G401.6 (cell line): ENCODE data around the gene KRT23.

Experiments
- FAIRE-seq: peaks from 2 replicates; lab custom pipeline; 2012; peaks lifted over from hg19 to GRCh38; lab: Jason Lieb, UNC

KRT23 gene

DNA sequence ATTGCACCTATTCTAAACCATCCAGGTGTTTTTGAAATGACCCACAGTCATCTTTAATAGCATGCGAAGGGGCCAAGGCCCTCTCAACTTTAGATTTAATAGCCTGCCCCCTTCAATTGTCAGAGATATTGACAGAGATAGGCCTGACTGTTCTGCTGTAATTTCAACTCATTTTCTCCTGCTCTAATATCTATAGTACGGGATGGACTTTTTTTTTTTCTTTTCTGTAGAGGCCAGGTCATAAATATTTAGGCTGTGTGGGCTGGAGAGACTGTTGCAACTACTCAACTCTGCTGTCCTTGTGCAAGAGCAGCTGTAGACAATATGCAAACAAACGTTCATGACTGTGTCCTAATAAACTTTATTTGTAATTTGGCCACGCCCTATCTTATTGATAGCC, 27.7 kb downstream of the KRT23 start:
- no peak for FAIRE-seq

DNA sequence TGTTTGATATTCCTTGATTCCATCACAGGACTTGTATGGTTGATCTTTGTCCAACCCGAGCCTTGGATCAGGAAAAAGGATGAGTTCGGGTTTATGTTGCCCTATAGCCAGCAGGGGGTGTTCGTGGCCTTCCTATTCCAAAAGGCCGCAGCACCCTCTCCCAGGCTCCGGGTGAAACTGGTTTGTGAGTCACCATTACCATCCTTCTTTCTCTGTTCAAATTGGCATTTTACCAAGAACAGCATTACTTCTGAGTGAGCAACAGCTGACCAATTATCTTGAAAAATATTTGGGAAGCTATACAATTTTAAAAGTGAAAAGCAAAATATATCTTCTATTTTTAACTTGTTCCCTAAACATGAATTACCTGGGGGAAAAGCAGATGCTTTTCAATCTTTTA, 28.1 kb downstream of the KRT23 start:
- peak; percentile 93 for FAIRE-seq

DNA sequence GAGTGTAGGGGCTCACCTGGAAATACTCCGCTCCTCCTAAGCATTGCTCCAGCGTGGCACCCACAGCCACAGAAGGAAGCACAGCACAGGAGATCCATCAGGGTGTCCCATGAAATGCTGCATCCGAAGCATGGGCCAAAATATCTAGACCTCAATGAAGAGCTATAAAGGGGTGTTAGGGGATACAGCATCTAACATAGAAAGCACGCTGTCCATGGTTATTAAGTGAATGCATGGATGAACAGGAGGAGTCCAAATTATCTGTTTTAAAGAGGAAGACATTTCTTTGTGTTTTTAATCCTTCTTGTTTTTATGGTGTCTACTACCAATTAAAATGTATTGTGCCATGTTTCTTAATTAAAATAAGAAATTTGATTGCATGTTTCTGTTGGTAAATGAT, 30.8 kb downstream of the KRT23 start:
- no peak for FAIRE-seq

DNA sequence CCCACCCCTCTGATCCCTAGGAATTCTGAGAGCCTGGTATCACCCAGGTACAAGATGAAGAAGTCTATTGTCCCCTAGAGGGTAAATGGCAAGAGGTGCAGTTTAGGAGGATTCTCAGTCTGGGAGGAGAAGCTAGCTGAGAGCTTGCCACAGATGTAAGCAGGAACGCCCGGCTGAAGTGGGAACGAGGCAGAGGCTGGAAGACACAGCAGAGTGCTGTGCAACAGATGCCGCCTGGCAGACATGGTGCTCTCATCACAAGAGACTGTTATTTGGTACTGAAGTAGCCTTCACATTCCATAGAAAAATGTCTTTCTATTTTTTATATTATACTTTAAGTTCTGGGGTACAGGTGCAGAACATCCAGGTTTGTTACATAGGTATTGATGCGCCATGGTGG, 32.1 kb downstream of the KRT23 start:
- no peak for FAIRE-seq

DNA sequence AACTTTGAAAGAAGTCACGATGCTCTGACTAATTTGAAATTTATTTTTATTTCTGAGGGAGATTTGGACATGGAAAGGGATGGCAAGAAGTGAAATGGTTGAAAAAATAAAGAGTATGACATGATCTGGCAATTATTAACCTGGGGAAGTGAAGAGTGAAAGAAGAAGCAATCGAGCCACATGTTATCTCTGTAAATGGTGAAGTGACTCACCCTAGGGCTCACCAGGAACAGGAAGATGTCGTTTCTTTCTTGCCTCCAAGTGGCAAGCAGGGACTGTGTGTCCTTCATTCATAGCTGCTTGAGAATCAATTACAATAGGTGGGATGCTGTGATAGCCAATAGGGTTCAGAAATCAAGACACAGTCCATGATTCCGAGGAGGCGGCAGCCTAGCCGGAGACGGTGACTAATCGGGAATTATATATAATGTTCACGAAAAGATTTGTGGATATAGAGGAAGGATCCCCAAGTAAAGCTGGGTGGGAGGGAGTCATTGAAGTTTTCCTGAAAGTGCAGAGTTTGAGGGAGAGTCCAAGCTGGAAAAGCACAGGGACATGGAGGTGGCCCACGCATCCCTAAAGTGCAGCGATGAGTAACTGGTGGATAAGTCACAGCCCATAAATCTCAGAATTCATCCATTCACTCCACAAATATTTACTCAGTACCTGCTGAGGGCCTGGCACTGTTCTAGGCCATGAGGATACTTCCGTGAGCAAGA, 34.2 kb downstream of the KRT23 start:
- FAIRE-seq = no peak

DNA sequence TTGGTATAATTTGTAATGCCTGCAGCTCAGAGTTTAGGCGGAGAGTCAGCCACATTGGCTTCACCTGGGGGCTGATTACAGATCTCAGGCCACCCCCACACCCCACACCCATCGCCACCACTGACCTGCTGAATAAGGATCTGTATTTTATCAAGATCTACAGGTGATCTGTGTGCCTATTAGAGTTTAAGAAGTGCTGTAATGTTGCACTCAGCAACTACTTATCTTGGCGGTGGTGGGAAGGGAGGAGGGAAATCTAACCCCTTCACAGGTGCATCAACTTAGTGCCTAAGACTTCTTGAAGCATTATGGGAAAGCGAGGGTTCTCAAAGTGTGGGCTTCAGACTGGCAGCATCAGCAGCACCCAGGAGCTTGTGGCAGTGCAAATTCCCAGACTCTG, 34.9 kb downstream of the KRT23 start:
- no peak for FAIRE-seq

DNA sequence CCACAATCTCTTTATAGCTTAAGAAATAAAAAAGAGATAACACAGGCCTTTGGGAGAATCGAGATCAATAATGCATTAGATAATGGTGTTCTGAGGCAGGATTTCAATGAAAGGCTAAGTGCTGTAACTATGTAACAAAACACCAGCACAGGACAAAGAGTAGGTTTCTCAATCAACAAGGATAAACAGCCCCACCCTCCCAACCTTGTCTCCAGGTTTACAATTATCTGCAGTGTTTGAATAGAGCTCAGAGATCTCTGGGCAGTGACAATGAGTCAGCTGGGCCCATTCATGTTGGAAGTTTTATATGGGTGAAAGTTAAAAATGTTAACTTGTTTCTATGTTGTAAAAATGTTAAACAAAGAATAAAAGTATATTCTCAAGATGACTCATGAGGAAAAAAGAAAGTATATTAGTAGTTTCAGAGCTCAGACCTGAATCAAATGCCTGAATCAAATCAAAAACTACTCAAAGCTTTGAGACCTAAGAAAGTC, 35.4 kb downstream of the KRT23 start:
- no peak for FAIRE-seq

DNA sequence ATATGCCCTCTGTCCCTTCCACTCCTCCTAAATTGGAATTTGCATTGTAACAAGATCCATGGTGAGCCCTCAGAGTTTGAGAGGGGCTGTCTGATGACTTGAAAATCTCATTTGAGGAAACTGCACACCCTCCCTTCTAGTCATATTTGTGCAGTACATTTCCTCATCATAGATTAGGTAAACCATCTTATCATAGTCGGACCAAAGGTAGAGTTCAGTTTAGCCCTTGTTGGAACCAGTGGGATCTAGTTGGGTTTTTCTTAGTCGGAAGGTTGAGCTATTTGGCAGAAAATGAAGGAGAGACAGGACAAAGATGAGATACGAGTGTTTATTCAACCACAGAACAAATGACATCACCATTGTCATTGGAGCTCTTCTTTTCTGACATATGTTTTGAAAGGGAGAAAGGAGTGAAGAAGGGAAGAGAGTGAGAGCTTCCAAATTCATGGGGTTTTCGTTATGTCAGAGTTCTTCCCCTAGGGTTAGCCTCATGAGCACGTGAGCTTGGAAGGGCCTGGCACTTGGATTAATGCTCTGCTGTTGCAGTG, 36.6 kb downstream of the KRT23 start:
- FAIRE-seq = no peak

DNA sequence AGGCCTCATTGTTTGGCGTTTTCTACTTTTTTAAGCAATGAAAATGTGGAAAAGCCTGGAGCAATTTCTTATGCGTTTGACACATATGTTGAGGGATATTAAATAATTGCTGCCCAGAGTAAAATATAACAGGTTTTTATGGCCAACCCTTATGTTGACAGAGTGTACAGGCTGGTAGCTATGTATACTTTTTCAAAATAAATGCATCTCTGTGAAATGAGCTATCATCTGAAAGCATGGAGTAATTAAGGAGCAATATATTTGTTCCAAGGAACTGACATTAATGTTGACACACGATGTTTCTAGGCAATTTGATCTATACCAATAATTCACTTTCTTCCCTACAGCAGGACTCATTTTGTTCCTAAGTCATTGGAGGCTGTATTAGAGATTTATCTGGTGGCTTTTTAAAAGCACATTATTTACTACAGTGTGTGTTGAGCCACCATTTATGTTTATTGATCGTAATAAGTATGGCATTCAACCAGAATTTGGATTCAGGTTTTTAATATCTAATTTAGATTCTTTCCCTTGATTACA, 40.5 kb downstream of the KRT23 start:
- FAIRE-seq = no peak

DNA sequence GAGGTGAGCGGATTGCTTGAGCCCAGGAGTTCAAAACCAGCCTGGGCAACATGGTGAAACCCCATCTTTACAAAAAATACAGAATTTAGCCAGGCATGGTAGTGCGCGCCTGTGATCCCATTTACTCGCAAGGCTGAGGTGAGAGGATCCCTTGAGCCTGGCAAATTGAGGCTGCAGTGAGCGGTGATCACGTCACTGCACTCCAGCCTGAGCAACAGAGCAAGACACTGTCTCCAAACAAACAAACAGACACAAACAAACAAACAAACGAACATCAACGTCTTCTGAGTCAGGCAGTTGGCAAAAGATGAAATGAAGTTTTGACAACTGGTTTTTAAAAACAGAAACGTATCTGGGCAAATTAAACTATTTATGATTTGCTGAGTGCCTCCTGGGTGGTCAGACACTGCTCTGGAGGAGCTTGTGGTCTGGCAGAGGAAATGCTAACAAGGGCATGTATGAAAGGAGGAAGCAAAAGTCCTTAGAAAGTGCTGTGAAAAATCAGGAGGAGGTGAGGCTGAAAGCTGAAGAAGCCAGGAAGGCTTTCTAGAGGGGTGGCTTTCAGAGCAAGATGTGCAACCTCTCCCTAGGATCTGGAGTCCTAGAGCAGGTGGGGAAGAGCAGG, 42.2 kb downstream of the KRT23 start:
- no peak for FAIRE-seq

DNA sequence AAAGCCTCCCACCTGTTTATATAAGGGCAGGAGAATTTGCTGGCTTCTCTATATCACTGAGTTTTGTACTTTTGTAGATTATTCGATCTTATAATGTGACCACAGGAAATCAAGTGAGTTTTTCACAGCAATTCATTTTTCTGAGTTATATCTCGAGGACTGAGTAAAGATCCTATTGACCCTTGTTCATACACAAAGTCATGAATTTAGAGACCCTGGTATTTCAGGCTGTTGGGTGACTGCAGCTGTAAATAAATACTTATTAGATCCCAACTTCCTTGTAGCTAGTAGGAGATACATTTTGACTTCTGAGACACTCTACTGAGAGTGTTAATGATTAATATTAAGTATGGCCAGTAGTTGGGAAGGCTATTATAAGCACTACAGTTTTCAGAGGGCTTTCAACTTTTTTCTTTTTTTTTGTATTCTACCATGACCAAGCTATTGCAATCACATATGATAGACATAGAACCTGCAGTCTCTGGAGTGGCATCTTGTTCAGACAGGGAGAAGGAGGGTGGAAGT, 49.2 kb downstream of the KRT23 start:
- no peak for FAIRE-seq

DNA sequence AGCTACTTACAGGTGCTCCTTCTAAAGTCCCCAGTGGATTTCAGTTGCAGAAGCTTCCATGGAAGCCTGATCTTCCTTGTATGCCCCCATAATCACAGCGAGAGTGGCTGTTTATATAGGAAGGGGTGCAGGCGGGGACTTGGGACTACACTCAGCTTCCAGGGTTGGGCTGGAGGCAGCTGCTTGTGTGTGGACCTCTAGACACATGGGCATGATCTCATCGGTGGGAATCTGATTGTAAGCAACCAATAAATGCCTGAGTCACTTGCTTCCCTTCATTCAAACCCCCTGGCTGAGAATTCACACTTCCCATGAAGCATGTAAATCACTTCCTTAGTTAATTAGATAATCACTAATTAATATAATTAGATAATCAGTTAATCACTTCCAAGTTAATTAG, 51.4 kb downstream of the KRT23 start:
- no peak for FAIRE-seq

DNA sequence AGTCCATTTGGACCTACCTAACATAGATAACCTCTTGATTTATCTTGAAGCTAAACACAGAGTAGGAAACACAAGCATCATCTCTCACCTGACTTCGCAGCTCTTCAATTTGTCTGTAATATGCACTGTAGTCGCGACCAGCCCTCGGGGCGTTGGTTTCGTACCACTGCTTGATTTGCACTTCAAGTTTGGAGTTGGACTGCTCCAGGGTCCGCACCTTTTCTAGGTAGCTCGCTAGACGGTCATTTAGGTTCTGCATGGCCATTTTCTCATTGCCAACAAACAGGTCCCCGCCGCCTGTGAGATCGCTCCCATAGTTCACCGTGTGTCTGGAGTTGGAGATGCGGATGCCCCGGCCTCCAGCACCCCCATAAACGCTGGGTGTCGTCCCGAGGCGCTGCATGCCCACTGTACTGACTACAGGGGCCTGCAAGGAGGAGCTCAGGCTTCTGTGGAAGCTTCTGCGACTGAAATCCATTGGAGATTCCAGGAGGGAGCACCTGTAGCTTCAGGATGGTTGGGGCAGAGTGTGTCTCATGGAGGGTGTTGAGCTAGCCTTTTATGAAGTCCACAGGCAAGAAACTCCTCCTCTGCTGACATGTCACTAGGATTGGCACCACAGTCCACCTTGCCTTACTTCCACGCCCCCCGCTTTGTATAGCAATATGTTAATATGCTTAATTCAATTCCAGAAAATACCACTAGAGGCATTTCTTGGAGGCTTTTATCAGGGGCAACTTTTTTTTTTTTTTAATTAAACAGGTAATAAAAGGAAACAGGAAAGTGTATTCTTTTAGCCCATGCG, 52.5 kb downstream of the KRT23 start, which contains the start of gene KRT20:
TSS of gene KRT20 (minus strand) at position 535 of the 805 bp plus-strand sequence. CDS start at position 478, 57 bp downstream.
- FAIRE-seq = no peak

DNA sequence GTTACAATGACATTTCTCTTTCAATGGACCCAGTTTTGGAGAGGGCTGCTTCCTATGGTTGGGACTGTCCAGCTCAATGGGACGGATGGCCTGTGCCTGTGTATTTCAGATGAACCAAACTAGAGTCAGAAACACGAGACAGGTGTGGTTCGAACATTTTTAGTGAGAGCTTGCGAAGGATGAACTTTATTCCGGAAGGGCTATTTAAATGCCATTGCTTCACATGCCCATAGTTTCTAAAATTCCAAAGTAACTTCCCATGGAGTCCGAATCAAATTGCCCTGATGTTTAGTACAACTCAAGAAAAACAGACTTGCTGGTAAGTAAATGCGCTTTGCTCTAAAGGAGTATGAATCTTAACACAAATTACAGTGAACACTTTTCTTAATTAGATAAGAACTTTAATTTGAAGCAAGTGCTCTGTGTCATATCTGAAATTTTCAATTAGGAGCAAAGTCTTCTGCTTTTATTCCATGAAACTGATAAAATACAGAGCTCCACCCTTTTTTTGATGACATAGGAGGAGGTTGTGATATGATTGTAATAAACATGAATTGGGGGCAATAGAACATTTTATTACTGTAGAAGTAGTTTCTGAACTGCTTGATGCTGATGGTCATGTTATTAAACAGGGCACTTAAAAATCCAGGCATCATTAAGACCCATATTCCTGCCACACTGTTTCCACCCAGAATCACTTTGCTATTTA, 53.7 kb downstream of the KRT23 start:
- no peak for FAIRE-seq

DNA sequence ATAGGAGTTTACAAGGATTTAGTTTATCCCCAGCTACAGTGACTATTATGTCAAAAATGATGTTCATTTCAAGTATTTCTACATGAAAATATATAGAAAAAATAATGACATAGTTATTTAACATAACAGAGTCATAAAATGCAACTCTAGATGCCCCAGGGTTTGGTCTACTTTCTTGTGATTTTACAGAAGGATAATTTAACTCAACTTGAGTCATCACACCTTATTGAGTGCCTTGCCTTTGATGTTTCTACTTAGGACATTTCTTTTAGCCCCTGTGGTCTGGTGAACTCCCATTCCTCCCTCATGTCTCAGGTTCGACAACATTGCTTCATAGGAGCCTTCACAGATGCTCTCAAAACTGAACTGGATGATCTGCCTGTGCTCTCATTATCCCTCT, 54.4 kb downstream of the KRT23 start:
- FAIRE-seq = no peak

DNA sequence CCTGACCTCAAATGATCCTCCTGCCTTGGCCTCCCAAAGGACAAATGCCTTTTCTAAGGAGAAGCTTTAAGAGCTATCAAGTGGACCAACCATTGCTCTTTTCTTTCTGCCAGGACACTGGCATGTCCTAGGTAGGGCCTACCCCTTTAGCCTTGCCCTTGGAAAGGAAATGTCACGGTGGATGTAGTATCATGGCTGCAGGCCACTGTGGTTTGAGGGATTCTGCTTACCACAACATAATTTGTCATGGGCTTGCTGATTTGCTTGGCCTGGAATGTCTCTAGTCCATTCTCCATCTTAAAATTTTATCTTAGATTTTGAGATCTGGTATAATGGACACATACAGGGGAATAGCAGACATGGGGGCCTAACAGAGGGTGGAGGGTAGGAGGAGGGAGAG, 58.4 kb downstream of the KRT23 start:
- no peak for FAIRE-seq

DNA sequence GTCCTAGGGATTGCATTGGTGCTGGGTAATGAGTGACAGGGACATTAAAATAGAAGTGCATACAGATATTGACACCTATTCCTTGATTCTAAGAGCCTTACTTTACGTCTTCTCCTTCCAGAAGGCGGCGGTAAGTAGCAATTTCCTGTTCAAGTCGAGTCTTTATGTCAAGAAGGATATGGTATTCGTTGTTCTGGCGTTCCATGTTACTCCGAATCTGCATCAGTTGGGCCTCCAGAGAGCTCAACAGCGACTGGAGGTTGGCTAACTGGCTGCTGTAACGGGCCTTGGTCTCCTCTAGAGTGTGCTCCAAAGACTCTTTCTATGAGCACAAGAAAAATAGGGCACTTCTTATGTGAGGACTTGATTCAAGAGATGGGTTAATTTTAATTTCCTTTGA, 59.4 kb downstream of the KRT23 start:
- FAIRE-seq = no peak

DNA sequence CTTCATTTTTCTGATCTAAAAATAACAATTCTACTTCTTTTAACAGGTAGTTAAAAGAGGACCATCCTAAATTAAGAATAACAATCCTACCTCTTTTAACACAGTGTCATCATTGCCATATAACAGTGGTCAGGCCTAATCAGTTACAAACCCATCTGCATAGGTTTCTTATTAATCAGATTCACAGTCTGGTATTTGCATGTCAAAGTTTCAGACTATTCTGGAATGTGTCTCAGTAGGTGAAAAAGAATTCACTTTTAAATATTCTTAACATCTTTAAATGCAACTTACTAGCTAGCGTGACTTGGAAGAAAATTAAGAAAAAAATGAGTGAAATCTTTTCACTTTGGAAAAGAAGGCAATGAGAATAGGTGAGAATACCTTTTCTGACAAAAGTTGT, 63.6 kb downstream of the KRT23 start:
- no peak for FAIRE-seq

DNA sequence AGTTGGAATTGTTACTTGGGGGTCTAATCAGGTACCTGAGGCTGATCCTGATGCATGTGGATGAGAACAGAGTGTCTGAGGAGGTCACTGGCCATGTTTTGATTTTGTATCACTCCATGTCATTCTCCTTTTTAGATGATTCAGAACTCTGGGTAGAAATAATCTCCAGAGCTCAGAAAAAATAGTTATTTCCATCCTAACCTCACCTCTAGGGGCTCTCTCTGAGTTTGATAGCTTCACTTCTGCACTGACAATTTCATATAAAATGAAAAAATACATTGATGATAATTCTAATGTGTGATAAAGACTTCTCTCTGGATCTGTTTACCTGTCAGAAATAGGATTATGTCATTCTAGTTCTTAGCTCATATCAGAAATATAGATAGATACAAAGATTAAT, 64.2 kb downstream of the KRT23 start:
- no peak for FAIRE-seq
